ENCODE data around the gene SGSM2.

- no peak for TF ChIP-seq CTCF (IDR thresholded peaks at IDR 0.05; ENCODE audit: low read depth, low read length, missing input control)
- TF ChIP-seq MAX (IDR thresholded peaks at IDR 0.05): no peak
- TF ChIP-seq EGR1 (IDR thresholded peaks at IDR 0.05; ENCODE audit: low read depth in 2 of 2): no peak
- TF ChIP-seq GABPA (IDR thresholded peaks at IDR 0.05 in 1 of 2, conservative IDR thresholded peaks at IDR 0.05 in 1 of 2): no peak
- no peak for TF ChIP-seq REST (IDR thresholded peaks at IDR 0.05)
- TF ChIP-seq FOXA1 (IDR thresholded peaks at IDR 0.05): no peak
- no peak for TF ChIP-seq JUND (IDR thresholded peaks at IDR 0.05)
- TF ChIP-seq TAF1 (conservative IDR thresholded peaks at IDR 0.05): no peak
- no peak for TF ChIP-seq ATF3 (IDR thresholded peaks at IDR 0.05)
- TF ChIP-seq HNF4A (conservative IDR thresholded peaks at IDR 0.05): no peak
- TF ChIP-seq RAD21 (IDR thresholded peaks at IDR 0.05): no peak
These were observed 32.4 kb downstream of the SGSM2 start for GRCh38 chr17:2369551-2370210.

Measured in liver (tissue), 3 donors.